Measurements from ENCODE around the gene NDUFB4.

The NDUFB4 gene

DNA sequence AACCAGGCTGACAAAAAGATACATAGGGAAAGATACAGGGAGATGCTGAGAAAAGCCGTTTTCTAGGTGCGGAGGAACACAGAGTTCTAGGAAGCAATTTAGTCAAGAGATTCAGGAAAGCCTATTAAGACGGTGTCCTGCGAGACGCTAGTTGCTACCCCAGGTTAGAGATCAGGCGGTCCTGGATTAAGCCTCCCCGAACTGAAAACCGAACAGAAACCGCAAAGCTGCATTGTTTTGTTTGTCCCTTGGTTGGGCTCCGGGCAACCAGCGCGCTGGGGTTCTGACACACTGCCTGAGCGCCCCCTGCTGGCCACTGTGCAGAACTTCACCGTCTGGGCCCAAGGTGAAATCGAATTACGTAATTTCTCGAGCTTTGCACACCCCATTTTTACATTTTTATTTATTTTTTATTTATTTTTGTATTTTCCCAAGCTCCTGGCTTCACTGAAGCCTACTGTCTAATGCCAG lies 37.3 kb upstream of the NDUFB4 start:
- H3F3A ChIP-seq (ENCODE audit: insufficient read depth) = no peaks in the 10 kb centered on the region
- H3K9me2 ChIP-seq (replicated peaks; ENCODE audit: insufficient read depth, low read length) = no peaks in the 10 kb centered on the region
- H4K20me1 ChIP-seq (ENCODE audit: low read depth, low read length) = no peaks in the 10 kb centered on the region
- no peaks in the 10 kb centered on the region for H3K79me2 ChIP-seq (ENCODE audit: insufficient read depth, low read length)
- peak overlapping the region; percentile 47 for H3K4me3 ChIP-seq (ENCODE audit: insufficient read depth, low read length, poor library complexity, severe bottlenecking)
- H3K27me3 ChIP-seq (ENCODE audit: low read length) = no peaks in the 10 kb centered on the region
- peak overlapping the region; percentile 84 for H2AFZ ChIP-seq (ENCODE audit: low read depth, low read length, severe bottlenecking)
- peak overlapping the region; percentile 36 for H3K9ac ChIP-seq (ENCODE audit: low read length)
- no peaks in the 10 kb centered on the region for H3K9me3 ChIP-seq (ENCODE audit: insufficient read depth, low read length)
- H3K36me3 ChIP-seq (ENCODE audit: low read length) = no peaks in the 10 kb centered on the region
- TF ChIP-seq, protein P1, sequence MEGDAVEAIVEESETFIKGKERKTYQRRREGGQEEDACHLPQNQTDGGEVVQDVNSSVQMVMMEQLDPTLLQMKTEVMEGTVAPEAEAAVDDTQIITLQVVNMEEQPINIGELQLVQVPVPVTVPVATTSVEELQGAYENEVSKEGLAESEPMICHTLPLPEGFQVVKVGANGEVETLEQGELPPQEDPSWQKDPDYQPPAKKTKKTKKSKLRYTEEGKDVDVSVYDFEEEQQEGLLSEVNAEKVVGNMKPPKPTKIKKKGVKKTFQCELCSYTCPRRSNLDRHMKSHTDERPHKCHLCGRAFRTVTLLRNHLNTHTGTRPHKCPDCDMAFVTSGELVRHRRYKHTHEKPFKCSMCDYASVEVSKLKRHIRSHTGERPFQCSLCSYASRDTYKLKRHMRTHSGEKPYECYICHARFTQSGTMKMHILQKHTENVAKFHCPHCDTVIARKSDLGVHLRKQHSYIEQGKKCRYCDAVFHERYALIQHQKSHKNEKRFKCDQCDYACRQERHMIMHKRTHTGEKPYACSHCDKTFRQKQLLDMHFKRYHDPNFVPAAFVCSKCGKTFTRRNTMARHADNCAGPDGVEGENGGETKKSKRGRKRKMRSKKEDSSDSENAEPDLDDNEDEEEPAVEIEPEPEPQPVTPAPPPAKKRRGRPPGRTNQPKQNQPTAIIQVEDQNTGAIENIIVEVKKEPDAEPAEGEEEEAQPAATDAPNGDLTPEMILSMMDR (IDR thresholded peaks at IDR 0.05; ENCODE audit: insufficient read depth, low read length, poor library complexity, severe bottlenecking) = peak; percentile 91
- no peak for TF ChIP-seq EZH2phosphoT487 (conservative IDR thresholded peaks at IDR 0.05; ENCODE audit: low read length)
- H3K27ac ChIP-seq (ENCODE audit: low read depth, low read length) = no peak overlapping the region
- peak overlapping the region; percentile 71 for H3K4me2 ChIP-seq (ENCODE audit: low read depth, low read length, poor library complexity, severe bottlenecking)

DNA sequence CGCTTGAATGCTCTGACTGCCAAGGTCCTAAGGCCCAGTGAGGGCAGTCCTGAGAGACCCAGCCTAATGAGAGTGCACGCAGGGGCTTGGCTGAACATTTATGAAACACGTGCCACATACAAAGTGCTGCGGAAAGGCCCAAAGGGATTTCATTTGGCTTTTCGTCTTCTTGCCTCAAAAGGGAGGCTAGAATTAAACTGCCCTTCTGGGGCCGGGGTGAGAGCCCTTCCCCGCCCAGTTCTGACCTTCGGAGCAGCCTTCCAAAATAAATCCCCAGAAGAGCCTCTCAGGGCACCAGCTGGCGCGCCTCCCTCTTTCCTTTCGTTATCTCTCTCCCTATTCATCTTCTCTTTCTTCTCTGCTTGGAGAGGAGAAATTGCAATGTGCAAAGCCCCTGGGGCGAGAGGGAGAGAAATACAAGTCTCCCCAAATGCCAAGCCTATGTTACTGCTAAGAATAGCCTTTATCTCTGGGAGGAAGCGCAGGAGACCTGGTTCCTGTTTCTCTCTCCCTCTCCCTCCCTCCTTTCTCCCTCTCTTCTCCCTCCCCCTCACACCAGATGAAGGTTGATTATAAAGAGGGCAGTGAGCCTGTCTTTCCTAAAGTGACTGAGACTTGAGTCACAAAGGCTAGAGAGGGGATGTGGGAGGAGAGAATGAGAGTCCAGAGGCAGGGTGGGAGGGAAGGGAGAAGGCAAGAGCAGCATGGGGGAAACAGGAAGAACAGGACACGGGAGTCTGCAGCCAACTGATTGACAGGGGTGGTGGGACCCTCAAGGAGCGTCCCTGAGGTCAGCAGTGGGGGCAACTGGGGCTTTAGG lies 36.7 kb upstream of the NDUFB4 start:
- Histone ChIP-seq H3K9ac (ENCODE audit: low read length) (peak overlapping the region; percentile 31), H3K9me2 (replicated peaks; ENCODE audit: insufficient read depth, low read length) (no peaks in the 10 kb centered on the region), H3K27ac (ENCODE audit: low read depth, low read length) (no peak overlapping the region), H3K79me2 (ENCODE audit: insufficient read depth, low read length) (no peaks in the 10 kb centered on the region), H3K36me3 (ENCODE audit: low read length) (no peaks in the 10 kb centered on the region), H3F3A (ENCODE audit: insufficient read depth) (no peaks in the 10 kb centered on the region), H2AFZ (ENCODE audit: low read depth, low read length, severe bottlenecking) (peak overlapping the region; percentile 84), H3K4me3 (ENCODE audit: insufficient read depth, low read length, poor library complexity, severe bottlenecking) (peak overlapping the region; percentile 39), H4K20me1 (ENCODE audit: low read depth, low read length) (no peaks in the 10 kb centered on the region), H3K27me3 (ENCODE audit: low read length) (no peaks in the 10 kb centered on the region), H3K4me2 (ENCODE audit: low read depth, low read length, poor library complexity, severe bottlenecking) (peak overlapping the region; percentile 71), H3K9me3 (ENCODE audit: insufficient read depth, low read length) (no peaks in the 10 kb centered on the region)
- TF ChIP-seq, protein P1 (IDR thresholded peaks at IDR 0.05; ENCODE audit: insufficient read depth, low read length, poor library complexity, severe bottlenecking) = no peak
- no peak for TF ChIP-seq EZH2phosphoT487 (conservative IDR thresholded peaks at IDR 0.05; ENCODE audit: low read length)

DNA sequence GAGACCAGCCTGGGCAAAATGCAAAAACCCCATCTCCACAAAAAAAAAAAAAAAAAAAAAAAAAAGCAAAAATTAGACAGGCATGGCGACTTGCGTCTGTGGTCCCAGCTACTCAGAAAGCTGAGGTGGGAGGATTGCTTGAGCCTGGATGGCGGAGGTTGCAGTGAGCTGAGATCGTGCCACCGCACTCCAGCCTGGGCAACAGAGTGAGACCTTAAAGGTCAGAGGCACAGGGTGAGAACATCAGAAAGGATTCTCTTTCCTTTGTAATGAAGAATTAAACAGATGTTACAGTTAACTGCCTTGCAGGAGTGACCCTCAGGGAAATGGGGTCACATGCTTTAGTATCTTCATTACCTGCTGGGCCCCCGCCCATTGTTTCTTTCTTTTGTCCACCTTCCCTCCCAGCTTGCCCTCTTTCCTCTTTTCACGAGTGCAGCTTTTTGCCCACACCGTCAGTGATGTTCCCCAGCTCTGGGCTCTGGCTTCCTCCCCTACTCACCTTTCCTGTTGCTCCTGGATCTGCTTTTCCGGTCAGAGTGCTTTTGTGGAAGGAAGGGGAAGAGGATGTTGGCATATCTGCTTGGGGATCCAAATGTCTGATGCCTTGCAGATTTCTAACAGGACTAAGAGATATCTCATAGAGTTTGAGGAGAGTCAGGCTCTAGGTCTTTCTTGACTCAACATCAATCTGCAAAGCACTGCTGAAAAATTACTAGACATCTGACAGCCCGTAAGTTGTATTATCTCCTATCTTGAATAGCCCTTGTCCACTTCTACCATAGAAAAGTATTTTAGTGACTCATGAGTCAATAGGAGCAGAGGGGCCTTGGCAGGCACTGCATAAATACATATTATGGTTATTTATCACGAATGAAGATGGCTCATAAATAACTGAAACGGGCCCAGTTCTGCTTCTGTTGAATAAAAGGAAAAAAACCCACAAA lies 35.6 kb upstream of the NDUFB4 start:
- H3K27me3 ChIP-seq (ENCODE audit: low read length) = no peaks in the 10 kb centered on the region
- no peaks in the 10 kb centered on the region for H3K79me2 ChIP-seq (ENCODE audit: insufficient read depth, low read length)
- no peaks in the 10 kb centered on the region for H3K36me3 ChIP-seq (ENCODE audit: low read length)
- H3K4me2 ChIP-seq (ENCODE audit: low read depth, low read length, poor library complexity, severe bottlenecking) = no peak overlapping the region
- no peaks in the 10 kb centered on the region for H3F3A ChIP-seq (ENCODE audit: insufficient read depth)
- no peak overlapping the region for H2AFZ ChIP-seq (ENCODE audit: low read depth, low read length, severe bottlenecking)
- H3K27ac ChIP-seq (ENCODE audit: low read depth, low read length) = no peak overlapping the region
- no peaks in the 10 kb centered on the region for H3K9me2 ChIP-seq (replicated peaks; ENCODE audit: insufficient read depth, low read length)
- no peak overlapping the region for H3K4me3 ChIP-seq (ENCODE audit: insufficient read depth, low read length, poor library complexity, severe bottlenecking)
- H3K9me3 ChIP-seq (ENCODE audit: insufficient read depth, low read length) = no peaks in the 10 kb centered on the region
- H4K20me1 ChIP-seq (ENCODE audit: low read depth, low read length) = no peaks in the 10 kb centered on the region
- no peak for TF ChIP-seq EZH2phosphoT487 (conservative IDR thresholded peaks at IDR 0.05; ENCODE audit: low read length)
- TF ChIP-seq, protein P1 (IDR thresholded peaks at IDR 0.05; ENCODE audit: insufficient read depth, low read length, poor library complexity, severe bottlenecking) = no peak
- H3K9ac ChIP-seq (ENCODE audit: low read length) = no peak overlapping the region

Measured in SU-DHL-6 (cell line).